ENCODE results near the gene XCL2. TPM values are rescaled to one million over a fixed set of nuclear protein-coding genes. Genes with fewer than 3 reads are reported as not detected.

Gene XCL2
- total and polyA plus RNA-seq, 7 donors: 1.4 to 1.9 TPM; not detected in 5

GRCh38 chr1:168556647-168557046 lies 12.8 kb upstream of the XCL2 start:
- TF ChIP-seq POLR2AphosphoS5 (IDR thresholded peaks at IDR 0.05) (no peak), POLR2A (IDR thresholded peaks at IDR 0.05) (no peak), EP300 (IDR thresholded peaks at IDR 0.05) (no peak), CTCF (IDR thresholded peaks at IDR 0.05) (no peak)
- intact Hi-C loops (cut with DNase I): no loop called here

GRCh38 chr1:168555508-168556046 lies 11.8 kb upstream of the XCL2 start:
- Histone ChIP-seq H3K36me3 (no peaks in the 10 kb centered on the region), H3K4me1 (no peaks in the 10 kb centered on the region), H3K9me3 (no peaks in the 10 kb centered on the region), H3K27ac (no peak overlapping the region), H3K4me3 (no peak overlapping the region), H3K27me3 (no peaks in the 10 kb centered on the region)
- DNase-seq: no peak
- intact Hi-C loops (cut with DNase I): no loop called here
- WGBS, 2 donors: 83 to 91% methylated on average over 3 of the region's 3 CpGs
- no peak for TF ChIP-seq EP300 (IDR thresholded peaks at IDR 0.05)
- TF ChIP-seq CTCF (IDR thresholded peaks at IDR 0.05): no peak
- no peak for TF ChIP-seq POLR2AphosphoS5 (IDR thresholded peaks at IDR 0.05)

More at GRCh38 chr1:168556647-168557046, 12.8 kb upstream of the XCL2 start:
- H3K4me3 ChIP-seq: no peak overlapping the region
- no peak overlapping the region for H3K27ac ChIP-seq
- no peaks in the 10 kb centered on the region for H3K36me3 ChIP-seq
- DNase-seq: no peak
- H3K4me1 ChIP-seq: no peaks in the 10 kb centered on the region
- H3K9me3 ChIP-seq: no peaks in the 10 kb centered on the region
- H3K27me3 ChIP-seq: no peaks in the 10 kb centered on the region

GRCh38 chr1:168554603-168555483 lies 11.0 kb upstream of the XCL2 start:
- DNase-seq: no peak
- TF ChIP-seq POLR2A (IDR thresholded peaks at IDR 0.05) (no peak), POLR2AphosphoS5 (IDR thresholded peaks at IDR 0.05) (no peak), CTCF (IDR thresholded peaks at IDR 0.05) (no peak), EP300 (IDR thresholded peaks at IDR 0.05) (no peak)
- Histone ChIP-seq H3K27ac (no peak overlapping the region), H3K4me3 (no peak overlapping the region), H3K36me3 (no peaks in the 10 kb centered on the region), H3K9me3 (no peaks in the 10 kb centered on the region), H3K27me3 (no peaks in the 10 kb centered on the region), H3K4me1 (no peaks in the 10 kb centered on the region)
- WGBS, 2 donors: 77 to 85% methylated on average over 5 of the region's 5 CpGs
- intact Hi-C loops (cut with DNase I): no loop called here

GRCh38 chr1:168553680-168554553 lies 10.1 kb upstream of the XCL2 start:
- Histone ChIP-seq H3K4me3 (no peak overlapping the region), H3K9me3 (no peaks in the 10 kb centered on the region), H3K4me1 (no peaks in the 10 kb centered on the region), H3K27me3 (no peaks in the 10 kb centered on the region), H3K36me3 (no peaks in the 10 kb centered on the region), H3K27ac (no peak overlapping the region)
- DNase-seq: no peak
- intact Hi-C loops (cut with DNase I): no loop called here
- 84 to 87% methylated on average over 5 of the region's 5 CpGs for WGBS, 2 donors
- TF ChIP-seq EP300 (IDR thresholded peaks at IDR 0.05) (no peak), POLR2AphosphoS5 (IDR thresholded peaks at IDR 0.05) (no peak), CTCF (IDR thresholded peaks at IDR 0.05) (no peak), POLR2A (IDR thresholded peaks at IDR 0.05) (no peak)

All from sigmoid colon (tissue), 7 donors.